ENCODE results near the gene KMO. TPM values are rescaled to one million over a fixed set of nuclear protein-coding genes. Genes with fewer than 3 reads are reported as not detected.
A peak's percentile ranks its signal among the peaks of the same experiment; 100 is the strongest.

The KMO gene
- polyA plus RNA-seq, 3 donors = 19.5 to 23.7 (median 20.2) TPM

DNA sequence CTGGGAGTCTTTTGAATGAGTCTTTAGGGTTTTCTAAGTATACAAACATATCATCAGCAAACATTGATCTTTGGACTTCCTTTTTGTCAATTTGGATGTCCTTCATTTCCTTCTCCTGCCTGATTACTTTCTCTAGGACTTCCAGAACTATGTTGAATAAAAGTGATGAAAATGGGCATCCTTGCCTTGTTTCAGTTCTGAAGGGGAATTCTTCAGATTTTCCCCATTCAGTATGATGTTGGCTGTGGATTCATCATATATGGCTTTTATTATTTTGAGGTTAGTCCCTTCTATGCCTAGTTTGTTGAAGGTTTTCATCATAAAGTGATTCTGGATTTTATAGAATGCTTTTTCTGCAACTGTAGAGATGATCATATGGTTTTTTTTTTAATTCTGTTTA is 42.0 kb downstream of the KMO start:
- DNase-seq (ENCODE audit: extremely low read depth in 1 of 11, low read depth in 9 of 11, low spot score in 4 of 11) = no peak

DNA sequence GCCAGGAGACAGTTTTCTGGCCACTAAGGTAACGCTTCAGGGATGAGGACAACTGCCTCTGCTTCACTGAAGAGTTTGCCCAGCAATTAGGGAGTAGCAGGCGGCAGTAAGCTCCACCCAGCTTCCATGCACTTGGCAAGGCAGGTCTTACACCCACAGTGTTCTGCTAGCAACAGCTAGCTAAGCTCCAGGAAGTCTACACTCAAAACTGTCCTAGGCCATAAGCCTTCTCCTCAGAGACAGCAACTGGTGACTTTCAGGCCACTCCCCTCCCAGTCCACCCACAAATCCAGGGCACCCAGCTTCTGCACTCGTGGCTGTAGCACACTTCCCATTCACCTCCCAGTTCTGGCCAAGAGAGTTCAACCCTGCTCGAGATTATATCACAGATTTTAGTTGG is 47.3 kb downstream of the KMO start:
- DNase-seq (ENCODE audit: extremely low read depth in 1 of 11, low read depth in 9 of 11, low spot score in 4 of 11) = no peak

DNA sequence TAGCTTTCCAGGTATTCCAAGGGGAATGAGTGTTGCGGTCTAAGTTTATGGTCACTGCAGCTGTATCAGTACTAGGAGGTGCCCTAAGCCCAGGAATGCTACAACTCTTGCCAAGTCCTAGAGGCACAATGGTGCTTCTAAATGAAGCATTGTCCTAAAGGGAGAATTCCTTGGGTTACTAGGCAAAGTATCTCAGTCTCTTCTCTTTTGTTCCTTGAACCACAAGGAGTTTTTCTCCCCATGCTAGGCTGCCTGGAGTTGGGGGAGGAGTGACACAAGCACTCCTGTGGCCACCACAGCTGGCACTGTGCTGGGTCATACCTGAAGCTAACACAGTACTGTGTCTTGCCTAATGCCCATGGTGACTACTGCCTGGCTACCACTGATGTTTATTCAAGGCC is 50.7 kb downstream of the KMO start:
- no peak for DNase-seq (ENCODE audit: extremely low read depth in 1 of 11, low read depth in 9 of 11, low spot score in 4 of 11)

DNA sequence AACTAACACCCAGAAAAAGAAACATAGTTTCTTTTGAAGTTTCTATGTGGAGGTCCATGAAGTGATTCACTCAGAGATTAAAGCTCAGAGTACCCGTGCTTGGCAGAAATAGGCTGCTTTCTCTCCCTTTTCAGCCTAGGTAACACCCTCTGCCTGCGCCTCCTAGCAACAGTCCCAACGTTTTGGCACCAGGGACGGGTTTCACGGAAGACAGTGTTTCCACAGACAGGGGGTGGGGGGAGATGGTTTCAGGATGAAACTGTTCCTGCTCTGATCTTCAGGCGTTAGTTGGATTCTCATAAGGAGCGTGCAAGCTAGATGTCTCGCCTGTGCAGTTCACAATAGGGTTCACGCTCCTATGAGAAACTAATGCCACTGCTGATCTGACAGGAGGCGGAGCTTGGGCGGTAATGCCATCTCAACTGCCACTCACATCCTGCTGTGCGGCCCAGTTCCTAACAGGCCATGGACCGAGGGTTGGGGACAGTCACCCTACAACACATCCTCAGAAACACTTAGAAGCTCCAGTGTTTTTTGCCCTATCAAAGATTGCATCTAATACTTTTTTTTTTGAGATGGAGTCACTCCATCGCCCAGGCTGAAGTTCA is 54.8 kb downstream of the KMO start:
- no peak for DNase-seq (ENCODE audit: extremely low read depth in 1 of 11, low read depth in 9 of 11, low spot score in 4 of 11)

DNA sequence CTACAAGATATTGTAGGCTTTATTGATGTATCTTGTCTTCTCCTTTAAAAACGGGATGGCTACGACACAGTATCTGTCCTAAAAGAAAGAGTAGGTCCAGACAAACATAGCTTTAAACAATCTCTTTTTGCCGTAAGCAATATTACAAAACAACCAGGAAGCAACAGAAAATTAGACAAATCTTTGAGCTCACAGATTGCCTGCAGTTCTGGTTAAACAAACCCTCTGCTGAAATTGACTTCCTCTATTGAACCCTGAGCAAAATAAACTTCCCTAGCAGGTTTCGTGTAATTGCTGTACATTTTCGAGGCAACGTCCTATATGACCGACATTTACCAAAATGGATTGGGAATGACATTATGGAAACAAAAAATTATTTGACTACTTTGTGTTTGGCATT is 57.3 kb downstream of the KMO start:
- no peak for DNase-seq (ENCODE audit: extremely low read depth in 1 of 11, low read depth in 9 of 11, low spot score in 4 of 11)

DNA sequence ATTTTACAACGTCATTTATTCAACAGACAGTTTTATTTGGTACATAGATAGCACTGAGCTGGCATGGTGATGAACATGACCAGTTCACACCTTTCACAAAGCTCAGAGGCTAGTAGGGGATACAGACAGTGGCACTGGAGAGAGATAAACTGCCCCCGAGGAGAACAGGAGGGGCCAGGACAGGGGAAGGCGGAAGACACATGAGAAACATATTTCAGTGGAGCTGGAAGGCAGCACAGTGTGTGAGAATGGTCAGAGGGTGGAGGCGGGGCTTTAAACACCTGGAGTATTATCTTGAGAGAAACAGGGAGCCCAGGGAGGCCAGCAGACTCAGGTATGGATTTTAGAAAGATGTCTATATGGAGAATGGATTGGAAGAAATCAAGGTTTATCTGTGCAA is 58.5 kb downstream of the KMO start:
- no peak for DNase-seq (ENCODE audit: extremely low read depth in 1 of 11, low read depth in 9 of 11, low spot score in 4 of 11)

DNA sequence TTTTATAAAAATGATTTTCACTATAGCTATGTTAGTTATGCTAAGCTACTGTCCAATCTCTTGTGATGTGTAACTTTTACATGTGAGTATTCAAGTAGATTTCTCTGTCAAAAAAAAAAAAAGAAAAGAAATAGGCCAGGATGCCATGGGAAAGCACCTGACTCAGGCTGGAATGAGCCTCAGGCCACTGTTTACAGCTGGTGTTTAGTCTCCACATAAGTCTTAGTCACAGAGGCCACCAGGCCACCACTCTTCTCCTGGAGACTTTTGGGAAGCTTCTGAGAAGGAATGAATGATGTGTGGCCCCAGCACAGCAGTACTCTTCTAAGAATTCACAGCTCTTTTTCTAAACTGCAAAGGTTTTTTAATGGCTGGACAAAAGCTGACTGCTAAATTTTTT is 59.1 kb downstream of the KMO start:
- no peak for DNase-seq (ENCODE audit: extremely low read depth in 1 of 11, low read depth in 9 of 11, low spot score in 4 of 11)

DNA sequence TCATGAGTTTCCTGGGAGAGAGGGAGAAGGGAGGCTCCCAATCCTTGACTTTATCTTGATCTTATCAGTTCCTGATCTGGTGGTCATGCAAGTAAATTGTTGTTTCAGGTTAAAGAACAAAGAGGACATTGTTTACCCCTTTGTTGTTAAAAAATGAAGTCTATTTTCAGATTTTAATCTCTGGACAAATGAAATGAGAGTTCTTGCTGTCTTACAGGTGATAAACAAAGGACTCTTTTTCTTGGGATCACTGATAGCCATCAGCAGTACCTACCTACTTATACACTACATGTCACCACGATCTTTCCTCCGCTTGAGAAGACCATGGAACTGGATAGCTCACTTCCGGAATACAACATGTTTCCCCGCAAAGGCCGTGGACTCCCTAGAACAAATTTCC is 59.6 kb downstream of the KMO start:
- DNase-seq (ENCODE audit: extremely low read depth in 1 of 11, low read depth in 9 of 11, low spot score in 4 of 11) = no peak

DNA sequence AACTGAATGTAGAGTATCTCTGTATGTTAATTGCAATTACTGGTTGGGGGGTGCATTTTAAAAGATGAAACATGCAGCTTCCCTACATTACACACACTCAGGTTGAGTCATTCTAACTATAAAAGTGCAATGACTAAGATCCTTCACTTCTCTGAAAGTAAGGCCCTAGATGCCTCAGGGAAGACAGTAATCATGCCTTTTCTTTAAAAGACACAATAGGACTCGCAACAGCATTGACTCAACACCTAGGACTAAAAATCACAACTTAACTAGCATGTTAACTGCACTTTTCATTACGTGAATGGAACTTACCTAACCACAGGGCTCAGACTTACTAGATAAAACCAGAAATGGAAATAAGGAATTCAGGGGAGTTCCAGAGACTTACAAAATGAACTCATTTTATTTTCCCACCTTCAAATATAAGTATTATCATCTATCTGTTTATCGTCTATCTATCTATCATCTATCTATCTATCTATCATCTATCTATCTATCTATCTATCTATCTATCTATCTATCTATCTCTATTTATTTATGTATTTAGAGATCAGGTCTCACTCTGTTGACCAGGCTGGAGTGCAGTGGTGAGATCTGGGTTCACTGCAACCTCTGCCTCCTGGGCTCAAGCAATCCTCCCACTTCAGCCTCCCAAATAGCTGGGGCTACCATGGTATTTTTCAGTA is 60.2 kb downstream of the KMO start:
- no peak for DNase-seq (ENCODE audit: extremely low read depth in 1 of 11, low read depth in 9 of 11, low spot score in 4 of 11)

DNA sequence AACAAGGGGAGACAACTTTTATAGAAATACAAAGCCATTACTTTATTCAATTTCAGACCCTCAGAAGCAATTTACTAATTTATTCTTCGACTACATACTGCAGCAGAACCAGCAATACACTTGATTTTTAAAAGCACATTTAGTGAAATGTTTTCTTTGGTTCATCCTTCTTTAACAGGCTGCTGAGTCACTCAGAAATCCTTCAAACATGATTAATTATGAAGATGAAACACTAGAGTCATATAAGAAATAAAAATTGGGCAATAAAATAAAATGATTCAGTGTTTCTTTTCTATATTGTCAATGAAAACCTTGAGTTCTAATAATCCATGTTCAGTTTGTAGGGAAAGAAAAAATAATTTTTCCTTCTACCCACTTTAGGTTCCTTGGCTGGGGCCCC is 61.0 kb downstream of the KMO start:
- no peak for DNase-seq (ENCODE audit: extremely low read depth in 1 of 11, low read depth in 9 of 11, low spot score in 4 of 11)

DNA sequence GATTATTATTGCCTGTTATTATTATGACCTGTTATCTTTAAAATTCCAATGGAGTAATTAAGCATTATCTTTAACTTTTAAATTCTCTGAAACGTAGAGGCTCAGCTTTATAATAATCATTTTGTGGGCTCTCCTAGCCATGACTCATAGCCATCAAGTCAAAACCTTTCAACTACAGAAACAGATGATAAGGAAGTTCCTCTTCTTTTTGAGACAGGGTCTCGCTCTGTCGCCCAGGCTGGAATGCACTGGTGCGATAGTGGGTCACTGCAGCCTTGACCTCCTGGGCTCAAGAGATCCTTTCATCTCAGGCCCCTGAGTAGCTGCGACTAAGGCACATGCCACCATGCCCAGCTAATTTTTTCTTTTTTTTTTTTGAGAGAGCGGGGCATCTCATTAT is 64.5 kb downstream of the KMO start:
- DNase-seq (ENCODE audit: extremely low read depth in 1 of 11, low read depth in 9 of 11, low spot score in 4 of 11) = no peak

DNA sequence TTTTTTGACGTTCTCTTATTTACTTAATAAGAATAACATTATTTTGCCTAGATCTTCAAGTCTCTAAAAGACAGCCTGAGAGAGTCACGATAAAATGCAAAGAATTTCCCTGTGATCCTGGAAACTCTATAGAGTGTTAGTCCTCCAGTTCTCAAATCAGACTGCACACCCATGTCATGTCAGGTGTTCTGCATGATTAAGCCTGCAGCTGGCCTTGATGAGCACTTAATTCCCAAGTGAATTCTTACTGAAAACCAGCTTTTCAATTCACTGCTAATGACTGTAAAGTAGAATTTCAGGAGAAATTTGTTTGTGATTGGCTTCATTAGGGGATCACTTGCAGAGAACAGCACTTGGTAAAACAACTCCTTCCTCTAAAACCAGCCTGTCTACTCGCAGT is 66.1 kb downstream of the KMO start:
- no peak for DNase-seq (ENCODE audit: extremely low read depth in 1 of 11, low read depth in 9 of 11, low spot score in 4 of 11)

DNA sequence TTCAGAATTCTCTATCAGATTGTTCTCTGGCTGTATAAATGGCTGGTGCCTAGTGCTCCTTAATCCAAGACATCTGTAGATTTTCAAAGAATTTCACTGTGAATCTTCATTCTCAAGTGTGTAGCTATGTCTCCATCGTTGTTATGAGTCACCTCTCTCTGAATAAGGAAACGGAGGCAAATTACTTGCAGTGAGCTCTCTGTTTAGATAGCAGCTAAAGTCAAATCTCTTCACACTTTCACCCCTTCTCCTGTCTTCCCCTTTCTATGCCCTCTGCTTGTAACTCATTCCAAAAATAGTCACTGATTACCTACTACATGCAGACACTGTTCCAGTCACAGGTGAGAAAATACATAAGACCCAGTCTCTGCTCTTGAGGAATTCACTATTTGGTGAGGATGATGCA is 68.3 kb downstream of the KMO start:
- DNase-seq (ENCODE audit: extremely low read depth in 1 of 11, low read depth in 9 of 11, low spot score in 4 of 11) = no peak

DNA sequence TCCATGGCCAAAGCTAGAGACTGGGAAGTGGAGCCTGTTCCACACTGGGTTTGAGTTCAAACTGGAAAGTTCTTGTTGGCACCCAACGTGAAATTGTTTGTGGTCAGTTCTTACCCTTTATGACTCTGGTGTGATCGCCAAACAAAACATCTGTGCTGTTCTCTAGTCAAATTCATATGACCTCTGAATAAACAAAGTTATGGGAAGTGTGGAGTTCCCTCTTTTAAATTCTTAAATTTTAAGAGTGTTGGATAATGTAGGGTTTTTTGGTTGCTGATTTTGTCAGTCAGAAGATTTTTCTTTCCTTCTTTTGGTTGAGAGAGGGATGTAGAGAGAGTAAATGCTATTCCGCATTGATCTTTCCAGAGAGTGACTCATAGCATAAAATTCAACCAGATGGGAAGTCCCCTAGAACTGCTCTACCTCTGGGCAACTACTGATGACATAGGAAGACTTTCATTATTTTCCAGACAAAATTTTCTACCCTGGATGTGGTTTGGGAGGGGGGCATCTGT is 71.6 kb downstream of the KMO start:
- DNase-seq (ENCODE audit: extremely low read depth in 1 of 11, low read depth in 9 of 11, low spot score in 4 of 11) = no peak

DNA sequence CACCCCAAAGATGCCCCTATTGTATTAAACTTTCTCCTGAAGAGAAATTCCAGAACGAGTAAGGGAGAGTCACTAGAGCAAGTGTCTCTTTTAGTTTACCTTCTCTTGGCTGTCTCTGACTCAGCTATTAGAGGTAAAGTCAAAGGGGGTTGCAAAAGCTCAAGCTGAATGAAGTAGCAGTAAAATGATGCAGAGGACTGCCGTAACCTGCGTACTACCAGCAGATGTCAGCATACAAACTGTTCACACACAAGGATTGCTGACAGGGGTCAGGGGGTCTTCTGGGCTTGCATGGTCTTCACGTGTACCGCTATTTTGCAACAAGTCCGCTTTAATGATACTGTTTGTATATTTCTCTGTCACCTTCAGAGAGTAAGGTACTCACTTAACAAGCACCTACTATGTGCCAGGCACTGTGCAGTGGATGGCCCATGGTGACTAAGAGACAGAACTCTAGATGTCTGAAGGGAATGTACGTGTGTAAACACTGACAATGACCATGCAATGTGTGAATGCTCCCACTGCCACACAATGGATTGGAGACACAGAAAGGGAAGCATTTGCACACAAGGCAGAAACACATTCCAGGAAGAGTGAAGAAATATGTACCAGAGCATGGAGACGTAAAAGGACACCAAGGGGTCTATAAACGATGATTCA is 73.1 kb downstream of the KMO start:
- DNase-seq (ENCODE audit: extremely low read depth in 1 of 11, low read depth in 9 of 11, low spot score in 4 of 11) = no peak

DNA sequence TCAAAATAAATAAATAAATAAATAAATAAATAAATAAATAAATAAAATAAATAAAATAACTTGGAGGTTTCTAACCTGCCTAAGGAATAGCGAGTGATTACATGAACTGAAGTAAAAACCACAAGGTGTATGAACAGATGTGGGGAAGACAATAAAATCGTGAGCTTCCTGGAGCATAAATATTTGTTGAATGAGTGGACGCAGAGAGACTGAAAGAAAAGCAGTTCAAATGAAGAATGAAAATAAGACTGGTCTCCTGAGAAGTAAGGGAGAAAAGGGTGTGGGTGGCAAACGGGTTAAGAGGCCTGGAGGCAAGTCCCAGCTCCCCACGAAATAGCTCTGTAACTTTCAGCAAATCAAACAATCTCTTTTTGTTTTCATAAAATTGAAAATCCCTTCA is 74.4 kb downstream of the KMO start:
- no peak for DNase-seq (ENCODE audit: extremely low read depth in 1 of 11, low read depth in 9 of 11, low spot score in 4 of 11)

DNA sequence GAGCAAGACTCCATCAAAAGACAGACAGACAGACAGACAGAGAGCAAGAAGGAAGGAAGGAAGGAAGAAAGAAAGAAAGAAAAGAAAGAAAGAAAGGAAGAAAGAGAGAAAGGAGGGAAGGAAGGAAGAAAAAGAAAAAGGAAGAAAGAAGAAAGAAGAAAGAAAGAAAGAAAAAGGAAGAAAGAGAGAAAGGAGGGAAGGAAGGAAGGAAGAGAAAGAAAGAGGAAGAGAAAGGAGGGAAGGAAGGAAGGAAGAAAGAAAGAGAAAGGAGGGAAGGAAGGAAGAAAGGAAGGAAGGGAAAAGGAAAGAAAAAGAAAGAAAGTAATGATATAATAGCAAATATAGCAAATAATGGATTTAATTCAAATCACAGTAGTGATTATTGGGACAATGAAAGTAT is 75.3 kb downstream of the KMO start:
- no peak for DNase-seq (ENCODE audit: extremely low read depth in 1 of 11, low read depth in 9 of 11, low spot score in 4 of 11)

DNA sequence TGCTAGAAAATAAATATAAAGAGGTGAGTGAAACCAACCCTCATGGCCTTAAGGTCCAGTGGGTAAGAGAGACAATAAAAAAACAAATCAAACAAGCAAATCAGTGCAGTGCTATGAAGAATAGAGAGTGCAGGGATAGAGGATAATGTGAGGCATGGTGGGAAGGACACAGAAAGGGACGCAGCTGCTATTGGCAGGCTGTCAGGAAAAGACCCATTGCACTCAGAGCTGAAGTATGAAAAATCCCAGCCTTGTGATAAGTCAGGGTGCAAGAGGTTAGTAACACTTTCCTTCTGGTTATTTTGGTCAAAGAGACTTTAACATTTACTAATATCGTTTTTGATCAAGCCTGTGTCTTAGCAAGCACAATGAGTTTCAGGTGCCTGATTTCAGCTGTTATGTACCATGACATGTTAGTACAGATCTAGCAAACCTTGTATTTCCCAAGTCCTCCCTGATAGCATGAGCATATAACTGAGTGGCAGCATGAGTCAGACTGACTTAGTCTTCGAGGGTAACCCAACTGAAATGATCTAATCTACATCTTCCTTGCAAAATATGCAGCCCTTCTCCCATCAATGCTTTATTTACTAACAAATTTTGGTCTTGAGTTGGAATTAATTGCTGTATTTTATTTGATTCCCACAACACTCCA is 76.3 kb downstream of the KMO start:
- no peak for DNase-seq (ENCODE audit: extremely low read depth in 1 of 11, low read depth in 9 of 11, low spot score in 4 of 11)

DNA sequence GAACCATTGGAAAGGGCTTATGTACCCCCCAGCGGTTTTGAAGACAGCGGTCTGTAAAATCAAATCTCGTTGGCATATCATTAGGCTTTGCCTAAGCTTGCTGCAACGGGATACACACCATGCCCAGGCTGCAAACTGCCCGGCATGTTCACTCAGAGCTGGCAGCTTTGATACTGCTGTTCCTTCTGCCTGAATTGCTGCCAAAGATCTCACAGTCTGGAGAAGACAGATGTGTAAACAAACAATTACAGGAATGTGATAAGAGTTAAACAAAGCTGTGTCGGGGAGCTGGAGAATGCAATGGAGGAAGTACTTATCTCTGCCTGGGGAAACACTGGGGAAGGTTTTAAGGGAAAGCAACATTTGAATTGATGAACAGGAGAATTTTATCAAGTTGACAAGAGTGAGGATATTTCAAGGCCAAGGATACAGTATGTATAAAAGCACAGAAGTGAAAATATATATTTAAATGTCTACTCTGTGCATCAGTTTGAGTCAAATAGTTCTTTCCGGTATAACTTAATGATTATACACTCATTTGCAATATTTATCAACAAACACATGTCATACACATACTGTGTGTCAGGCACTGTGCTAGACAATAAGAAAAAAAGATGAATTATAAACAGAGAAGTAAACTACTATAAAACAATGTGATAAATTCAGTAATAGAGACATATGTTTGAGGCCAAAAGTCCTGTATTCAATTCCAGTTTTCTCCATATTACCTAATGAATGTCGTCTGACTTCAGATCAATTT is 78.1 kb downstream of the KMO start:
- peak in 2 of 11 donors; percentile 11 to 32 for DNase-seq (ENCODE audit: extremely low read depth in 1 of 11, low read depth in 9 of 11, low spot score in 4 of 11)

All from renal cortex interstitium (tissue), 11 donors.